Endothelial cell of umbilical vein (primary cell): ENCODE measurements around the gene ICAM1.

Source experiments
- EZH2 ChIP-seq: IDR thresholded peaks from 2 replicates; pipeline ENCODE4 v1.6.1; 2012; ENCODE audit warnings: borderline replicate concordance, low read depth, mild to moderate bottlenecking, moderate library complexity, low read length, inconsistent platforms; ENCODE audit not compliant: severe bottlenecking
- POLR2AphosphoS5 ChIP-seq: IDR thresholded peaks from 2 replicates; pipeline ENCODE4 v1.6.1; 2012; ENCODE audit warnings: low read depth, mild to moderate bottlenecking, control low read depth, low read length, moderate library complexity; ENCODE audit not compliant: insufficient read depth
- TF ChIP-seq, protein P1 (sequence below), 2 donors: IDR thresholded peaks; 1 replicate in 1 of 2; 2 replicates in 1 of 2; pipeline ENCODE4 v1.5.1; 2011; ENCODE audit warnings: low read length in 2 of 2, mild to moderate bottlenecking in 2 of 2, moderate library complexity in 2 of 2, control low read depth in 1 of 2, inconsistent platforms in 1 of 2, low read depth in 1 of 2; ENCODE audit not compliant: insufficient read depth in 1 of 2; ENCODE audit errors: extremely low read depth in 1 of 2

DNA sequence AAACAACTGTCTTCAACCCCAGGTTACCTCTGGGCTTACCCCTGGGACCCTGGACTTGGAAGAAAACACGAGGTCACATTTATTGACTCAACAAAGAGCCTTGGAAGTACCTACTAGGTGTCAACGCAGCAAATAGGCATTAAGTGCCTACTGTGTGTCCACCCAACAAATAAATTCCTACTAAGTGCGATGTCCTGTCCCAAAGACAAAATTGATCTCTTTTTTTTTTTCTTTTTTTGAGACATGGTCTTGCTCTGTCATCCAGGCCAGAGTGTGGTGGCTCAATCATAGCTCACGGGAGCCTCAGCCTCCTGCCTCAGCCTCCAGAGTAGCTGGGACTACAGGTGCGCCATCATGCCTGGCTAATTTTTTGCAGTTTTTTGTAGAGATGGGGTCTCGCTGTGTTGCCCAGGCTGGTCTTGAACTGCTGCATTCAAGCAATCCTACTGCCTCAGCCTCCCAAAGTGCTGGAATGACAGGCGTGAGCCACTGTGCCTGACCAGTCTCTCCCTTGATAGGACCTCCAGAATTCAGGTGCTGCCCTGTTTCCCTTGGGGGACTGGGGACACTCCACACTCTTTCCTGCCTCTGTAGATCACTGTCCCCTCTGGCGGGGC is 39.2 kb upstream of the ICAM1 start:
- TF ChIP-seq, protein P1, sequence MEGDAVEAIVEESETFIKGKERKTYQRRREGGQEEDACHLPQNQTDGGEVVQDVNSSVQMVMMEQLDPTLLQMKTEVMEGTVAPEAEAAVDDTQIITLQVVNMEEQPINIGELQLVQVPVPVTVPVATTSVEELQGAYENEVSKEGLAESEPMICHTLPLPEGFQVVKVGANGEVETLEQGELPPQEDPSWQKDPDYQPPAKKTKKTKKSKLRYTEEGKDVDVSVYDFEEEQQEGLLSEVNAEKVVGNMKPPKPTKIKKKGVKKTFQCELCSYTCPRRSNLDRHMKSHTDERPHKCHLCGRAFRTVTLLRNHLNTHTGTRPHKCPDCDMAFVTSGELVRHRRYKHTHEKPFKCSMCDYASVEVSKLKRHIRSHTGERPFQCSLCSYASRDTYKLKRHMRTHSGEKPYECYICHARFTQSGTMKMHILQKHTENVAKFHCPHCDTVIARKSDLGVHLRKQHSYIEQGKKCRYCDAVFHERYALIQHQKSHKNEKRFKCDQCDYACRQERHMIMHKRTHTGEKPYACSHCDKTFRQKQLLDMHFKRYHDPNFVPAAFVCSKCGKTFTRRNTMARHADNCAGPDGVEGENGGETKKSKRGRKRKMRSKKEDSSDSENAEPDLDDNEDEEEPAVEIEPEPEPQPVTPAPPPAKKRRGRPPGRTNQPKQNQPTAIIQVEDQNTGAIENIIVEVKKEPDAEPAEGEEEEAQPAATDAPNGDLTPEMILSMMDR (IDR thresholded peaks at IDR 0.05; ENCODE audit: extremely low read depth in 1 of 2, insufficient read depth in 1 of 2, low read depth in 1 of 2, low read length in 2 of 2): no peak
- no peak for TF ChIP-seq EZH2
- TF ChIP-seq POLR2AphosphoS5: no peak
